ENCODE data around the gene PLEKHG4.

The PLEKHG4 gene

DNA sequence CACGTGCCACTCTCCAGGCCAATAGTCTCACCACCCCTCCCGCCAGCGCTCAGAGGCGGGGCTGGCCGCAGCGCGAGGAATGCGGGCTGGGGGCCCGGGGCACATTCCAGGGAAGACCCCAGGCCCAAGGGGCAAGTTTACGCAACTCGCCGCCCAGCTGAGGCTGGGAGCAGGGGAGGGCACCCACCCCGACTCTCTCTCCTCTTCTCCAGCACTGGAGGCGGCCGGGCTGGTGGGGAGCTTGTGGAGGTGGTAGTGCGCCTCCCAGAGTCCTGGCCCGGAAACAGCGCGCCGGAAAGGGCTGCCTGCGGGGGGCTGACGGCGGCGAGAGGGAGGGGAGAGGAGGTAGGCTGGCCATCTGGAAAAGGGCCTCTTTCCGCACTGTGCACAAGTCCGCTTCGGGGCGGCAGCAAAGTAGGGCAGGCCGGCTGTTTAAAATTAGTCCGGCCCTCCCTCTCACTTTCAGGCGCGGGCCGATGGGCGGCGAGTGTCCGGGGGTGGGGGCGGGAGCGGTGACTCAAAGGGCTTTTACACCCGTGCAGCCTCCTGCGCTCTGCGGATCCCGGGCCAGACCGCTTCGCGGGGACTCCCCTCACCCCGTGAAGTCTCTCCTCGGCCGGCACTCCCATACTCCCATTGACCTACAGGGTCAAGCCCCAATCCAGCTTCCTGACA lies 33.1 kb upstream of the PLEKHG4 start:
- peak; percentile 65 for DNase-seq (ENCODE audit: low read depth)

GRCh38 chr16:67246756-67247191 lies 32.6 kb upstream of the PLEKHG4 start:
- DNase-seq (ENCODE audit: low read depth): no peak

GRCh38 chr16:67247192-67248072 lies 31.9 kb upstream of the PLEKHG4 start, which contains the start of gene FHOD1:
Gene FHOD1, minus strand, starts transcription at chr16:67247481. Its CDS starts 71 bp downstream, at chr16:67247410.
- peak; percentile 93 for DNase-seq (ENCODE audit: low read depth)

GRCh38 chr16:67248073-67248400 lies 31.3 kb upstream of the PLEKHG4 start:
- no peak for DNase-seq (ENCODE audit: low read depth)

GRCh38 chr16:67248401-67249177 lies 30.7 kb upstream of the PLEKHG4 start, which contains the start of gene SLC9A5:
Gene SLC9A5, plus strand, starts transcription at chr16:67248979. Its CDS starts 36 bp downstream, at chr16:67249015.
- no peak for DNase-seq (ENCODE audit: low read depth)

DNA sequence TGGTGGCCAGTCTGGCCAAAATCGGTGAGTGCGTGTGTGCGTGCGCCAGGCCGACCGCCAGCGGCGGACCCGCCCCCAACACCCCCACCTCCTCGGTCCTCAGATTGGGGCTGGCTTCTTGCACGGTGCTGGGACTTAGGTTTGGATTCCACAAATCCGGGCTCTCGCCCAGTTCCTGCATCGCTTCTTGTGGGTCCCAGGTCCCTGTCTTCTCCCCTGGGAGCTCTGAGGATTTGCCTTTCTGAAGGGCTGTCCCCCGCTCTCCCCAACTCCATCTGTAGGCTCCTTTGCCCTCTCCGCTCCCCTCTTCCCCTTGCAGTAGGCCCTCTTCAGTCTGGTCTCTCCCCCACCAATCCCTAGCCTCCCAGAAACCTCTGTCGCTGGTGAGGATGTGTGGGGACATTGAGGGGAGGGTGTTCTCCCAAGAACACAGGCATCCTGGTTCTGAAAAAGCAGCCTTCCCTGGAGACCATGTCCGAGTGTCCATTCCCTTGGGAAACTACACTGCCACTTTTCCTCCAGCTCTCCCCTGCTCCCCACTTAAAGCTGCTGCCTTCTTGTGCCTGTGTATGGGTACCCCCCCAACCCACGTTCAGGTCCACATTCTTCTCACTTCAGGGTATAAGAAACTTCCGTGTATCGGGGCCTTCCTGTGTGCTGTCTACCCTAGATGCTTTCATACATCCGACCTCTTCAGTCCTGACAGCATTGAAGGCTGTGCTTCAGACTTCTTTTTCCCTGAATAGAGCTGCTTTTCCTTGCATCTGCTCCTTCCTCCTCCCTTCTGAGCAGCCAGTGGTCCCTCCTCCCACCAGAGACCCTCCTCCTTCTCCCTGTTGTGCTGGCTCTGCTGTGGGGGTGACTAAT lies 29.9 kb upstream of the PLEKHG4 start:
- no peak for DNase-seq (ENCODE audit: low read depth)

DNA sequence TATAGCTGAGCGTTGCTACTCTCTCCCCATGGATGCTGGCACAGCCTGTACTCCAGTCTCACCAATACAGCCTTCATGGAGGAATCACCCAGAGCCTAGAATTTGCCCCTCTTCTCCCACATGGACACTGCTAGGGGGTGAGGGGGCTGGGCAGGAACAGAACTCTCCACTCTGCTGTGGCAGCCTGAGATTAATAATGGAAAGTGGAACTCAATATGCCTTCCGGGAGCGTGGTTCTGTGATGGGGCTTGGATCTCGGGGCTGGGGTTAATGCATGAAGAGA lies 29.3 kb upstream of the PLEKHG4 start:
- no peak for DNase-seq (ENCODE audit: low read depth)

GRCh38 chr16:67252609-67253497 lies 26.5 kb upstream of the PLEKHG4 start:
- no peak for DNase-seq (ENCODE audit: low read depth)

DNA sequence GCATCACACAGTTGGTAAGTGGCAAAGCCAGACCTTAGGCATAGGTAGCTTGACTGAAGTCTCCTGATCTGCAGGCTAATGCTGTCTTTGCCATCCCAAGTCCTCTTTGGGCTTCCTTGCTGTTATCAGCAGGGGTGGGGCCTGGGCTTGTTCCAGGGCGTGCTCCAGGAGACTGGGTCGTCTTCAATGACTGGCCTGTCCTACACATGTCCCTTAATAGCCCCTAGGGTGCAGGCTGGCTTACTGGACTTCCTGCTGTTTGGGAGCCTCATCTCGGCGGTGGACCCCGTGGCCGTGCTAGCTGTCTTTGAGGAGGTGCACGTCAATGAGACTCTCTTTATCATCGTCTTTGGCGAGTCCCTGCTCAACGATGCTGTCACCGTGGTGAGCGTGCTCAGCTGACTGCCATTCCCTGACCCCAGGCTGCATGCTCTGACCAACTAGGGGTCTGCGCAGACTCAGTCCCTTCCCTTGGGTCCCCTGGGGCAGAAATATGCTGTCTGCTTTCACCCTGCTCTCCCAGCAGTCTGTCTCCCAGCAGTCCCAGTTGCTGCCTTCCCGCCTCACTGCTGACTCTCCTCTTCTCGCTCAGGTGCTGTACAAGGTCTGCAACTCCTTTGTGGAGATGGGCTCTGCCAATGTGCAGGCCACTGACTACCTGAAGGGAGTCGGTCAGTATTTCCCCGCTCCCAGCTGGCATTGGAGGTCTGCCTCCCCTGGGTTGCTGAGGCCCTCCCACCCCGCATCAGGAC lies 24.4 kb upstream of the PLEKHG4 start:
- no peak for DNase-seq (ENCODE audit: low read depth)

GRCh38 chr16:67255553-67256221 lies 23.6 kb upstream of the PLEKHG4 start:
- DNase-seq (ENCODE audit: low read depth): no peak

DNA sequence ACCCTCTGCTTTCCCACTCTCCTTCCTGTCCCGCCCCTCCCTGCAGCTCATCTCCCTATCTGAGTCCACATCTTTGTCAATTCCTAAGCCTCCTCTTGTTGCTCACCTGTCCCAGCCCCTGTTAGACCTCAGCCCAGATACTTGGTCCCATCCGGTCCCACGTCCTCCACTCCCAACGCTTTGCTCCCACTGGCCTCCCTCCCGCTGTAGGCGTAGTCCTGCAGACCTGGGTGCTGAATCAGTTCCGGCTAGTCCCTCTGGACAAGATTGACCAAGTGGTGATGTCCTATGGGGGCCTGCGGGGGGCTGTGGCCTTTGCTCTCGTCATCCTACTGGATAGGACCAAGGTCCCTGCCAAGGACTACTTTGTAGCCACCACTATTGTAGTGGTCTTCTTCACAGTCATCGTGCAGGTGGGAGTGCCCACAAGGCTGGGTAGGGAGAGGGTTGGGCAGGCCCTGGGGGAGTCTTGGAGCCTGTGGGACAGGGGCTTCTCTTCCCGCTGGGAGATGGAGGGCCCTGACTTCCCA lies 22.6 kb upstream of the PLEKHG4 start:
- no peak for DNase-seq (ENCODE audit: low read depth)

- no peak for DNase-seq (ENCODE audit: low read depth)
Measured at GRCh38 chr16:67257486-67258160, 21.7 kb upstream of the PLEKHG4 start.

DNA sequence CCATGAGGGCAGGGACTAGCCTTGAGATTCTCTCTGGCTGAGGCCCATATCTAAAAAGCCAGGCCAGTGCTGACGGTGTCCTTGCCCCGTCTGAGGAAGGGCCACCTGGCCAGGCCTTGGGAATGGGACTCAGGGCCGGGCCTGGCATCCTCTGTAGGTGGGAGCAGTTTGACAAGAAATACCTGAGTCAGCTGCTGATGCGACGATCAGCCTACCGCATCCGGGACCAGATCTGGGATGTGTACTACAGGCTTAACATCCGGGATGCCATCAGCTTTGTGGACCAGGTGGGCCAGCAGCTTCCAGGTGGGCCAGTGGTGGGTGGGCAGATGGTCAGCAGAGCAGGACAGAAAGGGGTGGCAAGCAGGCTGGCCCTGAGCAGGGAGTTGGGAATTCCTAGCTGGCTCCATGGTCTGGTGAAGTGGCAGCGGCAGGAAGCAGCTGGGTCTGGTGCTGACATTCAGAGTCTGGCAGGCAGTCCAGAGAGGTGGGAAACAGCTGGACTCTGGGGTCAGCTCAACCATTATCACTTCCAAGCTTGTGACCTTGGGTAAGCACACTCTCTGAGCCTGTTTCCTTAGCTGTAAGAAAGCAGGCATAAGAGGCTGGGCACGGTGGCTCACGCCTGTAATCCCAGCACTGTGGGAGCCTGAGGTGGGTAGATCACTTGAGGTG lies 21.0 kb upstream of the PLEKHG4 start:
- DNase-seq (ENCODE audit: low read depth): no peak

- DNase-seq (ENCODE audit: low read depth): no peak
Measured at GRCh38 chr16:67259705-67260104, 19.6 kb upstream of the PLEKHG4 start.

- no peak for DNase-seq (ENCODE audit: low read depth)
Measured at GRCh38 chr16:67260426-67261063, 18.8 kb upstream of the PLEKHG4 start.

GRCh38 chr16:67263201-67263600 lies 16.1 kb upstream of the PLEKHG4 start:
- no peak for DNase-seq (ENCODE audit: low read depth)

DNA sequence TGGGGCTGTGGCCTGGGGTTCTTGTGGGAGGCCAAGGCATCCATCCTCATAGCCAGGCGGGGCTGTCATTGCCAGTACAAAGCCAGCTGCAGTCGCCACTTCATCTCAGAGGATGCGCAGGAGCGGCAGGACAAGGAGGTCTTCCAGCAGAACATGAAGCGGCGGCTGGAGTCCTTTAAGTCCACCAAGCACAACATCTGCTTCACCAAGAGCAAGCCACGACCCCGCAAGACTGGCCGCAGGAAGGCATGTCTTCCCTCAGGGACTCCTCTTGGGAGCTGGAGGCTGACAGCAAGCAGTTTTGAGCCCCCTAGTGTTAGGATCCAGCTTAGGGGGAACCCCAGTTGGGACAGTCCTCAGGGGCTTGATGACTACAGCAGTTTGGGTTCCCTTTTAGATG lies 15.1 kb upstream of the PLEKHG4 start:
- DNase-seq (ENCODE audit: low read depth): no peak

Data from CMK (cell line).